GM12801 (cell line): ENCODE results near the gene MRPS17.

Source experiments
- CTCF ChIP-seq: IDR thresholded peaks from one replicate; pipeline ENCODE4 v1.5.1; 2011; ENCODE audit warnings: control low read depth; ENCODE audit not compliant: insufficient read length; ENCODE audit errors: extremely low read depth

MRPS17 gene

GRCh38 chr7:55951637-55952351 lies at the start of gene MRPS17:
TSS of gene MRPS17 (plus strand) at chr7:55951877. CDS start at chr7:55953196, 1,319 bp downstream.
- no peak for TF ChIP-seq CTCF

GRCh38 chr7:55903985-55904759 lies 47.5 kb upstream of the MRPS17 start:
- no peak for TF ChIP-seq CTCF

- no peak for TF ChIP-seq CTCF
These were observed 38.9 kb upstream of the MRPS17 start for GRCh38 chr7:55912748-55913158.

- no peak for TF ChIP-seq CTCF
These were observed 33.9 kb upstream of the MRPS17 start for GRCh38 chr7:55917771-55918170.

- TF ChIP-seq CTCF: no peak
These were observed 23.5 kb upstream of the MRPS17 start for GRCh38 chr7:55928006-55928767.

- no peak for TF ChIP-seq CTCF
These were observed 20.1 kb upstream of the MRPS17 start for GRCh38 chr7:55931421-55932151.
